Astrocyte (in vitro differentiated cells and primary cell): ENCODE data around the gene COL23A1.

Source experiments
- EZH2 ChIP-seq: IDR thresholded peaks from 2 replicates; pipeline ENCODE4 v1.6.1; 2012; ENCODE audit warnings: mild to moderate bottlenecking, low read length, inconsistent platforms; ENCODE audit not compliant: insufficient read depth
- TF ChIP-seq, protein P1 (sequence below): IDR thresholded peaks from 2 replicates; pipeline ENCODE4 v1.5.1; 2011; ENCODE audit warnings: low read depth, mild to moderate bottlenecking, inconsistent platforms, low read length, moderate library complexity; ENCODE audit not compliant: insufficient read depth

DNA sequence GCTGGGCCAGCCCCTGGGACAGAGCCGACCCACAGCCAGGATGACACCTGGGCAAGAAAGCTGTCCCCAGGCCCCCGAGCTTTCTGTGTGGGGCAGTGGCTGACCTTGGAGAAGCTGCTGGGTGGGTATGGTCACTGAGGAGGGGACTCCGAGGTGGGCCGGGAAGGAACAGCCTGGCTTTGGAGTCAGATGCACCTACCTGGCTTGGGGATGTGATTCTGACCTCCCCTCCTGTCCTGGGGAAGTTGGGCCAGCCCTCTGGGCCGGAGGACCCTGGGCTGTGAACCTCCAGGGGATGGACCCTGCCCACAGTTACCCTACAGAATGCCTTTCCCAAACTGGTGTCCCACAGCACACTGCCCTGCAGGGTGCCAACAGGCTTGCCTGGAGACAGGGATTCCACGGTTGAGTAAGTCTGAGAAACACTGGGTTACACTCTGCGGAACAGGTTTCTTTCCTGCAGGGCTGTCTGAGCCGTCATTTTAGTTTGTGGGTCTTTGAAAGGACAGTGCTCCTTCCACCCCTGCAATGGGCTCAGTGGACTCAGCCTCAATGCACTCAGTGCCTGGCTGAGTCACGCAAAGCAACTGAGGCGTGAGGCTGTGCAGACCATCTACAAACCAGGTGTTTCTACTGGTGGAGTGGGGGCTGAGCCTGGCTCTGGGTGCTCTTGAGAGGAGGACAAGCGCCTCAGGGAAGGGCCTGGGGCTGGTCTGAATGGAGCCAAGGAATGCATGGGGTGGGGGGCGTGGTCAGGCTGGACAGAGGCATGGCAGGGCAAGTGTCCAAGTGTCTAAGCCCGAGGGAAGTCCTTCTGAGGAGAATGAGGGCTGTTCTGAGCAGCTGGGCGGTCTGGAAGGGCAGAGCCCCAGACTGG lies 316.3 kb downstream of the COL23A1 start:
- no peak for TF ChIP-seq EZH2
- TF ChIP-seq, protein P1, sequence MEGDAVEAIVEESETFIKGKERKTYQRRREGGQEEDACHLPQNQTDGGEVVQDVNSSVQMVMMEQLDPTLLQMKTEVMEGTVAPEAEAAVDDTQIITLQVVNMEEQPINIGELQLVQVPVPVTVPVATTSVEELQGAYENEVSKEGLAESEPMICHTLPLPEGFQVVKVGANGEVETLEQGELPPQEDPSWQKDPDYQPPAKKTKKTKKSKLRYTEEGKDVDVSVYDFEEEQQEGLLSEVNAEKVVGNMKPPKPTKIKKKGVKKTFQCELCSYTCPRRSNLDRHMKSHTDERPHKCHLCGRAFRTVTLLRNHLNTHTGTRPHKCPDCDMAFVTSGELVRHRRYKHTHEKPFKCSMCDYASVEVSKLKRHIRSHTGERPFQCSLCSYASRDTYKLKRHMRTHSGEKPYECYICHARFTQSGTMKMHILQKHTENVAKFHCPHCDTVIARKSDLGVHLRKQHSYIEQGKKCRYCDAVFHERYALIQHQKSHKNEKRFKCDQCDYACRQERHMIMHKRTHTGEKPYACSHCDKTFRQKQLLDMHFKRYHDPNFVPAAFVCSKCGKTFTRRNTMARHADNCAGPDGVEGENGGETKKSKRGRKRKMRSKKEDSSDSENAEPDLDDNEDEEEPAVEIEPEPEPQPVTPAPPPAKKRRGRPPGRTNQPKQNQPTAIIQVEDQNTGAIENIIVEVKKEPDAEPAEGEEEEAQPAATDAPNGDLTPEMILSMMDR, result no peak
